Adrenal gland (tissue), 12 donors: ENCODE data around the gene GPRC6A. TPM values are rescaled to one million over a fixed set of nuclear protein-coding genes. Genes with fewer than 3 reads are reported as not detected.

ENCODE experiments used
- DNase-seq, 7 donors: peaks; one replicate each; pipeline ENCODE4 v3.0.0-alpha.2; 2019 to 2020
- H3K27ac ChIP-seq, 5 donors: fragments of 200-600 bp; sonication (generic) in 4 of 5; 1 replicate in 3 of 5; 2 replicates in 2 of 5; pipeline versions ENCODE4 v1.5.1 to v1.8.0; 2016 to 2020; ENCODE audit warnings: mild to moderate bottlenecking in 1 of 5
- H3K27me3 ChIP-seq: fragments of 200-600 bp; 2 replicates; pipeline ENCODE4 v1.8.0; 2021
- H3K36me3 ChIP-seq, 2 donors: fragments of 200-600 bp; replicated peaks in 1 of 2; 1 replicate in 1 of 2; 2 replicates in 1 of 2; pipeline versions ENCODE4 v1.5.1 to v1.8.0; 2018 to 2022
- H3K4me1 ChIP-seq, 2 donors: fragments of 200-600 bp; replicated peaks in 1 of 2; 1 replicate in 1 of 2; 2 replicates in 1 of 2; pipeline versions ENCODE4 v1.5.1 to v1.8.0; 2018 to 2021
- H3K4me3 ChIP-seq, 4 donors: fragments of 200-600 bp; sonication (generic) in 3 of 4; one replicate each; pipeline ENCODE4 v1.5.1; 2016 to 2018
- H3K9me3 ChIP-seq, 3 donors: fragments of 200-600 bp; sonication (generic) in 1 of 3; replicated peaks in 1 of 3; 1 replicate in 2 of 3; 2 replicates in 1 of 3; pipeline versions ENCODE4 v1.5.1 to v1.8.0; 2016 to 2021
- POLR2A ChIP-seq, 2 donors: fragments of 450-650 bp; IDR thresholded peaks; one replicate each; pipeline ENCODE4 v1.6.1; 2017; ENCODE audit warnings: antibody characterized with exemption in 2 of 2, mild to moderate bottlenecking in 2 of 2, moderate library complexity in 1 of 2
- WGBS, 4 donors: extraction: QIAGEN DNeasy Blood & Tissue Kit in 2 of 4; methylation state at CpG; one replicate each; pipeline versions ENCODE4 v1.1.5 to v1.1.7; 2013 to 2017; 5-methylcytosine and 5-hydroxymethylcytosine counted together
- intact Hi-C, 2 donors: fragments of 100-400 bp; cut with DNase I; formaldehyde crosslinking; loops; one replicate each; pipeline versions ENCODE4 v1.14.1 to v1.15.0; 2022 to 2023
- polyA plus RNA-seq, 3 donors: library from polyadenylated mRNA; stranded (reverse); fragments of 200-250 nt in 2 of 3; fragments of 350-450 nt in 1 of 3; fragmentation: Illumina TruSeq in 1 of 3; extraction: RNeasy Lipid Tissue Mini Kit (QIAGEN cat#74804) in 1 of 3; gene quantifications; one replicate each; pipeline ENCODE4 v1.2.3, GENCODE V29; 2013 to 2014
- total RNA-seq, 9 donors: library from RNA; depleted of rRNA in 4 of 9; stranded (reverse); fragments of >200 nt in 4 of 9; fragments of 120-200 nt in 1 of 9; fragmentation: NEBNext Ultra II Directional in 1 of 9; extraction: Animal tissue kit (Norgen Biotek cat#: 25700) in 1 of 9; gene quantifications; one replicate each; pipeline versions ENCODE4 v1.1.0 to v1.2.4, GENCODE V29; 2013 to 2023
- TF ChIP-seq, protein P1 (sequence below), 6 experiments: fragments of 450-650 bp in 4 of 6; fragments of 200-600 bp in 2 of 6; sonication (generic) in 1 of 6; IDR thresholded peaks; 1 replicate in 5 of 6; 2 replicates in 1 of 6; pipeline versions ENCODE4 v1.5.1 to v1.8.0; 2016 to 2021; ENCODE audit warnings: antibody characterized with exemption in 6 of 6, mild to moderate bottlenecking in 2 of 6, moderate library complexity in 1 of 6
- donor health status: healthy with polysubstance abuse.
- donor health status: Bipolar disorder and iron deficiency.
- donor health status: DM: yes; HTN: yes; CAD: no.
- donor health status: DM: no; HTN: no; CAD: no.
- donor health status: DM: no; HTN: no; CAD: no.
- donor health status: DM: yes; HTN: yes; CAD: no.

Gene GPRC6A
- total and polyA plus RNA-seq, 12 donors: 0.15 to 7.3 (median 0.71) TPM; not detected in 6

DNA sequence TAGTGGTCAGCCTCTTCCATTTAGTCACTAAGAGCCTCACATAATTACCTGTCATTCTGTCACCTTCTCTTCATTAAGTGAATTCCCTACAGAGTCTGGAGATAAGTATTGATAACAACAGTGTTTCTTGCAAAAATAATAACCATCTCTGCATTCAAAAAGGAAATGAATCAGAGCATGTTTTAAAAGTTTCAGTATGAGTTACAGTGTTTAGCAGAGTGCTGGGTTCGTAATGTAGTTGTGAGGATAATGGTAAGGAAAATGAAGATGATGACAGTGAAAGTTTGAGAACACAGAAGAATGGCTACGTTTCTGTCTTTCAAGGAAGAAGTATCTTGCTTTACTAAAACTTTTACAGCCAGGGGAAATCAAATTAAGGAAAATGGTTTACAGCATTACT, 31.3 kb downstream of the GPRC6A start:
- WGBS, 4 donors: 51 to 66% (median 62%) methylated on average over 2 of the region's 2 CpGs
- Histone ChIP-seq H3K27ac (no peak overlapping the region), H3K27me3 (no peaks in the 10 kb centered on the region), H3K4me3 (no peak overlapping the region), H3K4me1 (no peaks in the 10 kb centered on the region), H3K36me3 (no peaks in the 10 kb centered on the region), H3K9me3 (no peaks in the 10 kb centered on the region)
- intact Hi-C loops: no loop called here
- TF ChIP-seq, protein P1, sequence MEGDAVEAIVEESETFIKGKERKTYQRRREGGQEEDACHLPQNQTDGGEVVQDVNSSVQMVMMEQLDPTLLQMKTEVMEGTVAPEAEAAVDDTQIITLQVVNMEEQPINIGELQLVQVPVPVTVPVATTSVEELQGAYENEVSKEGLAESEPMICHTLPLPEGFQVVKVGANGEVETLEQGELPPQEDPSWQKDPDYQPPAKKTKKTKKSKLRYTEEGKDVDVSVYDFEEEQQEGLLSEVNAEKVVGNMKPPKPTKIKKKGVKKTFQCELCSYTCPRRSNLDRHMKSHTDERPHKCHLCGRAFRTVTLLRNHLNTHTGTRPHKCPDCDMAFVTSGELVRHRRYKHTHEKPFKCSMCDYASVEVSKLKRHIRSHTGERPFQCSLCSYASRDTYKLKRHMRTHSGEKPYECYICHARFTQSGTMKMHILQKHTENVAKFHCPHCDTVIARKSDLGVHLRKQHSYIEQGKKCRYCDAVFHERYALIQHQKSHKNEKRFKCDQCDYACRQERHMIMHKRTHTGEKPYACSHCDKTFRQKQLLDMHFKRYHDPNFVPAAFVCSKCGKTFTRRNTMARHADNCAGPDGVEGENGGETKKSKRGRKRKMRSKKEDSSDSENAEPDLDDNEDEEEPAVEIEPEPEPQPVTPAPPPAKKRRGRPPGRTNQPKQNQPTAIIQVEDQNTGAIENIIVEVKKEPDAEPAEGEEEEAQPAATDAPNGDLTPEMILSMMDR (IDR thresholded peaks at IDR 0.05): no peak
- TF ChIP-seq POLR2A (IDR thresholded peaks at IDR 0.05): no peak
- DNase-seq: no peak

DNA sequence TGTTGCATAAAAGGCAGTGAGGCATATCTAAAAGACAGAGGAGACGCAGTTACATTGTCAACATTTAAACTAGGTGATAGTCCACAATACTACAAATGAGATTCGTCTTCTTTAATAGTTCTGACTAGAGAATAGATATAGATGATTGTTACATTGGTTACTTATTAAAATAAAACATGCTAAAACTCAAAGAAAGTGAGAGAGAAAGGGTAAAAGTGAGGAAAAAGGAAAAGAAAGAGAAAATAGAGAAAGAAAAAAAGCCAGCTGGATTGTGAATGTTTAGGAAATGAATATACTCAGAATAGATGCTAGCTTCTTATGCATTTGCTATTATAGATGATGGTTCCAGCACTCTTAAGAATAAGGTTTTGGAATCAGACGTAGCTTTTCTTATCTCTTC, 35.7 kb downstream of the GPRC6A start:
- Histone ChIP-seq H3K4me3 (no peak overlapping the region), H3K27me3 (no peaks in the 10 kb centered on the region), H3K4me1 (no peaks in the 10 kb centered on the region), H3K36me3 (no peaks in the 10 kb centered on the region), H3K9me3 (no peaks in the 10 kb centered on the region), H3K27ac (no peak overlapping the region)
- intact Hi-C loops: no loop called here
- no peak for DNase-seq
- TF ChIP-seq, protein P1 (IDR thresholded peaks at IDR 0.05): no peak
- no peak for TF ChIP-seq POLR2A (IDR thresholded peaks at IDR 0.05)
- WGBS, 4 donors: 71 to 82% (median 74%) methylated on average over 3 of the region's 3 CpGs

DNA sequence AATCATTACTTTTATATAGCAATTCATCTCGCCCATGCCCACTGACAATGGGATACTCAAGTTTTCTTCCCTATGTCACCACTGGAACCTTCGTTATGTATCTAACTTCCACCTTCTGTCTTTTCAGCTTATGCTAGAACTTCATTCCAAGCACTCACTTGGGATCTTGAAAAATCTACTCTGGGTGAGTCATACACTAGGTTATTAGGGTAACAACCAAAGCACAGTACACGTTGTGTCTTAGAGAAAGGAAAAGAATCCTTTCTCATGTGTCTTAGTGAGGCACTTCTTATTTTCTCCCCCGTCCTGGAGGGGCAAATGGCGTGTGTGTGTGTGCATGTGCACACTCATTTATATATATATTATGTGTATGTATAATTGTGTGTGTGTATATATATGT, 45.0 kb downstream of the GPRC6A start:
- TF ChIP-seq, protein P1 (IDR thresholded peaks at IDR 0.05): no peak
- TF ChIP-seq POLR2A (IDR thresholded peaks at IDR 0.05): no peak
- intact Hi-C loops: loop anchor here (2.0 to 10.0 kb wide), 2 partner anchors 61 kb away; no protein-coding TSS in a partner anchor
- H3K4me3 ChIP-seq: no peak overlapping the region
- no peaks in the 10 kb centered on the region for H3K36me3 ChIP-seq
- no peaks in the 10 kb centered on the region for H3K27me3 ChIP-seq
- no peaks in the 10 kb centered on the region for H3K4me1 ChIP-seq
- no peak for DNase-seq
- H3K27ac ChIP-seq: no peak overlapping the region
- no peaks in the 10 kb centered on the region for H3K9me3 ChIP-seq
- 51 to 71% (median 60%) methylated on average over 5 of the region's 5 CpGs for WGBS, 4 donors

DNA sequence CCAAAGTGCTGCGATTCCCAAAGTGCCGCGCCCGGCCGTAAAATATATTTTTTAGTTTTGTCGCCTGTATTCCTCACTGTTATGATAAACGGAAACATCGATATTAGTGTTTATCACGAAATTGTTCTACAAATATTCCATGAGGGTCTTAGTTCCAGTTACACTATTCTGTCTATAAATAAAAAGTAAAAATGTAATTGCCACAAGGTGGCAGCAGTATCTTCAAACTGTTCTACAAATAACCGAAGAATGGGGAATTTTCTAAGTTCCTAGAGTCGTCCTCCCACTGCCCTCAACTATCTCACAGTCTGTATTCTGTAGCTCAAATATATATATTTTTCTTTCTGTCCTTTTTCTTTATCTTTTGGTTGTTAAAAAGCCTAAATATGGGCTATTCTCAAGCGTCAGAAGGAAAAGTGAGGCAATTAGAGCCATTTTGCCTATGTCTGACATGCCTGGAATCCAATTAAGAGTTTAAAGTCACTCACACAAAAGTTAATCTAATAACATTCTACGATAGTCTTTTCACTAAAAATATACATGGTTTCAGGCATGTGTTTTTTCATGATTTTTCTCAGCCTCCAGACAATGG, 49.2 kb downstream of the GPRC6A start:
- 19 to 28% (median 24%) methylated on average over 13 of the region's 13 CpGs for WGBS, 4 donors
- peak overlapping the region in 1 of 4 donors; percentile 2 for H3K4me3 ChIP-seq
- intact Hi-C loops: loop anchor here in 1 of 2 donors (10.0 kb wide), 1 partner anchor 65 kb away; no protein-coding TSS in a partner anchor

More for the DNA sequence above, 49.2 kb downstream of the GPRC6A start:
- H3K9me3 ChIP-seq: no peaks in the 10 kb centered on the region
- no peak overlapping the region for H3K27ac ChIP-seq
- TF ChIP-seq POLR2A (IDR thresholded peaks at IDR 0.05): no peak
- TF ChIP-seq, protein P1 (IDR thresholded peaks at IDR 0.05): peak; percentile 38 to 65 (median 54)
- no peaks in the 10 kb centered on the region for H3K4me1 ChIP-seq
- no peaks in the 10 kb centered on the region for H3K27me3 ChIP-seq
- no peak for DNase-seq
- H3K36me3 ChIP-seq: no peaks in the 10 kb centered on the region
